Stimulated activated naive CD8-positive, alpha-beta T cell treated with anti-CD3 and anti-CD28 coated beads, Interleukin-15, amount 100 ng/mL, for 72 hours (primary cell): ENCODE measurements around the gene CHN2.

Experiments
- ATAC-seq: fragments of 150-1000 bp; cut with Tn5 transposase; 2 replicates; pipeline ENCODE4 v1.10.0; 2021; ENCODE audit warnings: mild to moderate bottlenecking, moderate library complexity
- DNase-seq, 2 donors: peaks; one replicate each; pipeline ENCODE4 v3.0.0; 2021 to 2022
- H3K27ac Mint-ChIP-seq, 2 donors: one replicate each; pipeline ENCODE4 v1.8.0; 2022; ENCODE audit warnings: mild to moderate bottlenecking in 2 of 2, mixed read lengths in 2 of 2, moderate library complexity in 2 of 2
- H3K27me3 Mint-ChIP-seq: one replicate; pipeline ENCODE4 v1.8.0; 2022; ENCODE audit warnings: mixed read lengths
- H3K4me1 Mint-ChIP-seq: one replicate; pipeline ENCODE4 v1.8.0; 2022; ENCODE audit warnings: mild to moderate bottlenecking, mixed read lengths
- H3K4me3 Mint-ChIP-seq, 2 donors: one replicate each; pipeline ENCODE4 v1.8.0; 2022; ENCODE audit warnings: mild to moderate bottlenecking in 2 of 2, mixed read lengths in 2 of 2, moderate library complexity in 1 of 2
- H3K9me3 Mint-ChIP-seq, 2 donors: one replicate each; pipeline ENCODE4 v1.8.0; 2022; ENCODE audit warnings: mixed read lengths in 2 of 2

CHN2 gene

DNA sequence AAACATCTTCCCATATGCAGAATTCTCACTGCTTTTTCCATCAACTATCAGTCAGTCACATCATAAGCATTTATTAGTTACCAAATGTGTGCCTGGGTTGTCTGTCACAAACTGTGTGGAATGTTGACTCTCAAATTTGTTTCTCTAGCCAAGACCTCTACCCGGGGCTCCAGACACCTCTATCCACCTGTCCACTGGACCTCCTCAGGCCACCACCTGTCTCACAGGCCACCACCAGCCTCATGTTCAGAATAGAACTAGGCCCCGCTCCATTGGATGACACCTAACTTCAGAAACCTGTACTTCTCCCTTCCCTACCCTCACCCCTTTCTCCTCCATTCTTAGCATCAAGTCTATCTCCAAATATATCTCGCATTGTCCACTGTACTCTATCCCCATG is 176.9 kb downstream of the CHN2 start:
- no peak overlapping the region for H3K4me3 Mint-ChIP-seq
- H3K27me3 Mint-ChIP-seq = no peaks in the 10 kb centered on the region
- H3K9me3 Mint-ChIP-seq = no peaks in the 10 kb centered on the region
- DNase-seq (no peak), ATAC-seq (peak; percentile 20)
- no peak overlapping the region for H3K27ac Mint-ChIP-seq
- H3K4me1 Mint-ChIP-seq = no peaks in the 10 kb centered on the region

DNA sequence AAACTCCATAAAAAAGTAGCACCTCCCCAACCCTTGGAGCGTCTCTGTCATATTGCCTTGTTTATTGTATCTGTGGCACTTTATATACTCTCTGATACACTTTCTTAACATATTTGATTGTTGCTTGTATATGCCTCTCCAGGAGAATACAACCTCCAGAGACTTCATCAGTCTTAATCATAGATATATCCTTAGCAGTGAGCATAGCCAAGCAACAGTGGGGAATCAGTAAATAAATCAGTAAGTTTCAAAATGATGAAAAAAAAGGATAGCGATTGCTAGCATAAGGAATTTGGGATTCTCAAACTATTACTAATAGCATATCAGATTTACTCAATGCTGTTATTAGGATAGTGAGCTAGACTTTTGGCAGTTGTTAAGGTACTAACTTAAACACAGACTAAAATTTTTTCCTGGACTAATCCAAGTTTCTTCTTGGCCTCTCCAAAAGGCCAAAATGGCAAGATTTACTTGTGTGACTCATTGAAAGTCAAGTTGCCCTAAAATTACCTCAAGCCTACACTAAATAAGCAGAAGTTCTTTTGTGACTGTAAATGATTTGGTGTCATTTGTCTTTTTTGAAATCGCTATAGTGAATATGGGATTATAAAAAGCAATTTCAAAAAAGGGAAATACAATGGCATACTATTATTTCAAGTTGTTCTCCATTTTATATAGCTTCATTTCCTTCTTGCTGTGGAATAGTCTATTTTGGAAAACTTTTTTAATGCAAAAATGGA is 177.9 kb downstream of the CHN2 start:
- Mint-ChIP-seq H3K4me3 (no peak overlapping the region), H3K4me1 (no peaks in the 10 kb centered on the region), H3K9me3 (no peaks in the 10 kb centered on the region), H3K27ac (no peak overlapping the region), H3K27me3 (no peaks in the 10 kb centered on the region)
- DNase-seq (no peak), ATAC-seq (no peak)

DNA sequence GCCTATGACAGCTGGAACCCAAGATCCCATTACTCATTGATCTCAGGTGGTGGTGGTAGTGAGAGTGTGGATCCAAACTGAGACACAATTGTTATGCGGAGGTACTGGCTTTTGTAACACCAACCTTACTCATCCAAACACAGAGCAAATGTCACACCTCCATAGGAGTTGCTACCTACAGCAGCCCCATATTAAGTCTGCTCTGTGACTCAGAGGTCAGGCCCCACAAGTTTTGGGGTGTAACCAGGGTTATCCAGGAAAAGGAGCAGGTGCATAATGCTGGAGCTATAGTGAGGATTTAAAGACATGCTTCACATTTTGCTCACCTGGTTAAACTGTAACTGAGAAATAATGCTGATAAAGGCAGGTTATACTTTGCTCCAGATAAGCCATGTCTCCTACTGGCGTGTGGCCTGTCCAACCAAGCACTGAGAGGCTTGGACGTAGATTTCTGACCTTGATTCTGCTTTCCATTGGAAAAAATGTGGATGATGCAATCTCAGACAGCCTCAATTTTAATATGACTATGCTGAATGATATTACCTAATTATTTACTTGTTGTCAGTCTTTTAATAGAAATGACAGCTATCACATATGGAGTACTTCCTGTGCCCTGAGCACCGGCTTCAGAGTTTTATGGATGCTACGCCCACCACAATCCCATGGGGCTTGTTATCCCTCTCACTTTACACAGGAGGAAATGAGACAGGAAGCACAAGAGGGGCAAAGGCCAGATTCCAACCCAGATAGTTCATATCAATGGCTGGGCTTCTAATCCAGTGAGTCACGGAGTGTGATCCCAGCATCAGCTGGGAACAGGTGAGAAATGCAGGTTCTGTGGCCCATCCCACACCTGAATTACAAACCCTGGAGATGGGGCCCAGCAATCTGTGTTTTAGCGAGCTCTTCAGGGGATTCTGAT is 181.3 kb downstream of the CHN2 start:
- H3K4me1 Mint-ChIP-seq = no peaks in the 10 kb centered on the region
- no peak for ATAC-seq
- no peak for DNase-seq
- H3K27ac Mint-ChIP-seq = peak overlapping the region in 1 of 2 donors; percentile 30
- H3K9me3 Mint-ChIP-seq = no peaks in the 10 kb centered on the region
- no peaks in the 10 kb centered on the region for H3K27me3 Mint-ChIP-seq
- no peak overlapping the region for H3K4me3 Mint-ChIP-seq

DNA sequence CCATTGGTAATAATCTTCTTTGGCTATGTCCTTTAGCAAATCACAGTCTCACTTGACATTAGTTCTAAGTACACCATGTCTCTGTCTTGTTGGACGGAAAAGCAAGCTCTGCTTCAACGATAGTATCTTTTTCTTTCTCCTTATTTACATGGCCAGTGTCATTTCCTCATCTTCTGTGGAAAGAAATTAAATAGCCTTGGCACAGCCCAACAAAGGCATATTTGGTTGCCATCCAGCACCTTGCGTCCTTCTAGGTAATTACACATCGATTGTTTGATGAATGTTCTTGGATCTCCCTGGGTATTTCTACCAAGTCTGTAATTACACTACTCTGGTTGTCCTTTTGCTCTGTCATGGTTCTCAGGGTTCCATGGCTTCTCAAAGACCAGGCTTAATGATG is 183.1 kb downstream of the CHN2 start:
- H3K4me1 Mint-ChIP-seq = no peaks in the 10 kb centered on the region
- no peak overlapping the region for H3K4me3 Mint-ChIP-seq
- no peaks in the 10 kb centered on the region for H3K27me3 Mint-ChIP-seq
- DNase-seq (no peak), ATAC-seq (no peak)
- no peak overlapping the region for H3K27ac Mint-ChIP-seq
- no peaks in the 10 kb centered on the region for H3K9me3 Mint-ChIP-seq

DNA sequence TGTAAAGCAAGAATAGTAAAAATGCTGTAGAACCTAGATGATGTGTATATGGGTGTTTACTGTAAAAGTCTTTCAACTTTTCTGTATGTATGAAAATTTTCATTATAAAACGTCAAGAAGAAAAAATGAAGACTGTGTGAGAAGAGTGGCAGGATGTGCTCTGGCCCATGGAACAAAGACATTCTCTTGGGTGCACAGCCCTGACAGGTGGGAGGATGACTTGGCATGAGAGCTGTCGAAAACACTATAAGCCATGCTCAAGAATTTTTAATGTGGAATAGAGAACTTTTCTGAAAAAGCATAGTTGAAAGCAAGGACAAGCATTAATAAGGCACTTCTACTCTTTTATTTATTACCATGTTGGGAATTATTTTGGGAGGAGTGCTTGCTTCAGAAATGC is 185.0 kb downstream of the CHN2 start:
- Mint-ChIP-seq H3K9me3 (no peaks in the 10 kb centered on the region), H3K27me3 (no peaks in the 10 kb centered on the region), H3K4me1 (no peaks in the 10 kb centered on the region), H3K27ac (no peak overlapping the region), H3K4me3 (no peak overlapping the region)
- DNase-seq (no peak), ATAC-seq (no peak)

- Mint-ChIP-seq H3K27me3 (no peaks in the 10 kb centered on the region), H3K4me3 (no peak overlapping the region), H3K27ac (no peak overlapping the region), H3K4me1 (no peaks in the 10 kb centered on the region), H3K9me3 (no peaks in the 10 kb centered on the region)
- ATAC-seq (no peak), DNase-seq (no peak)
Measured at GRCh38 chr7:29381206-29382094, 186.9 kb downstream of the CHN2 start.

DNA sequence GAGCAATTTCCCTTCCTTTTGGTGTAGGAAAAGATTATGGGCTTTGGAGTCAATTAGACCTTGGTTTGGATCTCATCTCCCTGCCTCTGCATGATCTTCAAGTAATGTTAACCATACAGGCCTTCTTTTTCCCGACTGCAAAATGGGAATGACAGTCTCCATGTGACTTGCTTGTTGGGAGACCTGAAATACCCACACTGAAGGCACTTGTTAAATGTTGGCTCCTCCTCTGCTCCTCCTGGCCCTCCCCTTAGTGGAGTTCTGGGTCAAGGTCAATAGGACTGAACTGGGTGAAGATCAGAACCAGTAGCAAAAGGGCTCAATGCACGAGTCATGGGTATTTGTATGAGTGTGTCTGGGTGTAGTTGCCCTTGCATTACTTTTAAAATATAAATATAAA is 189.7 kb downstream of the CHN2 start:
- ATAC-seq (no peak), DNase-seq (no peak)
- Mint-ChIP-seq H3K27me3 (no peaks in the 10 kb centered on the region), H3K4me1 (no peaks in the 10 kb centered on the region), H3K9me3 (no peaks in the 10 kb centered on the region), H3K4me3 (no peak overlapping the region), H3K27ac (no peak overlapping the region)

DNA sequence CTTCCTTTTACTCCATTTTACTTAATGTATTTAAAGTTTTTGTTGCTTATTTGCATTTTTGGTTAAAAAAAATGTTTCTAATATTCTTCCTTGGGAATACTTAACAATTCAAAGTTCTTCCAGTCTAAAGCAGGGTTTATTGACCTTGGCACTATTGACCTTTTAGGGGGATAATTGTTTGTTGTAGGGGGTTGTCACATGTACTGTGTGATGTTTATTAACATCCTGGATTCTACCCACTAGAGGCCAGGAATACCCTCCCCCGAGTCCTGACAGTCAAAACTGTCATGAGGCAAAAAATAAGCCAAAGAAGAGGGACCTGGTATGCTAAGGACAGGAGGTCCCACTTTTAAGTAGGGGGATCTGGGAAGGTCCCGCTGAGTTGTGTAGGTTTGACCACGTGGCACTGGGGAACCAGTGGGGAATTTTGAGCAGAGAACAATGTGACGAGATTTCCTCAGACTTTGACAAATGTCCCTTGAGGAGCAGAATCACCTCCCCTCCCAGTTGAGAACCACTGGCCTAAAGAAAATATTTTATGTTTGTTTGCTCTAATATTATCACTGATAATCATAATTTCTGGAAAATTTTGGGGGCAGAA is 190.7 kb downstream of the CHN2 start:
- no peak for DNase-seq
- ATAC-seq = no peak
- Mint-ChIP-seq H3K27me3 (no peaks in the 10 kb centered on the region), H3K4me3 (no peak overlapping the region), H3K9me3 (no peaks in the 10 kb centered on the region), H3K4me1 (no peaks in the 10 kb centered on the region), H3K27ac (no peak overlapping the region)

DNA sequence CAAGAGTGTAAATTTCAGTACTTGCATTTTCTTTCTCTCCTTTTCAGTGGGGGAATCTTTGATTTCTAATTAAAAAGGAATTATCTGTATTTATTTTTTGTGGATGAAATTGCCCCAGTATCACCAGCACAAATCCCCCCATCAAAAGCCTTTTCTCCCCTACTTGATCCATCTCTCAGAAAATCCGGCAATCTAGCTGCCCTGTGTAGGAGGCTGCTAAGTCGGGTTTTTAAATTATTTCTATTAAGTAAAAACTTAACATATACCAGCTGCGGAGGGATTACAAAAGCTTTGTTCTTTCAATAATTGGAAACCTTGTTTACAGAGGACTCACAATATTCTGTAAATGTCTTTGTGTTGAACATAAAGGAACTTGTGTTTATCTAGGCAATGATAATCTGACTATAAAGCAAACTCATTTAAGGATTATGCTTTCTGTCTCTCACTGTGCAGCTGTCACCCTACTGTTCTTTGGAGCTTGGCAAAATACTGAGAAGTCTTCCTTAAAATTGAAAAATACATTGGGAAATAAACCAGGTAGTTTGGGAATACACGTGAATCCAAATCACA is 191.7 kb downstream of the CHN2 start:
- ATAC-seq (no peak), DNase-seq (no peak)
- Mint-ChIP-seq H3K27me3 (no peaks in the 10 kb centered on the region), H3K9me3 (no peaks in the 10 kb centered on the region), H3K4me3 (no peak overlapping the region), H3K4me1 (no peaks in the 10 kb centered on the region), H3K27ac (no peak overlapping the region)

GRCh38 chr7:29391262-29391661 is 196.7 kb downstream of the CHN2 start:
- Mint-ChIP-seq H3K27ac (no peak overlapping the region), H3K4me3 (no peak overlapping the region), H3K9me3 (no peaks in the 10 kb centered on the region)

GRCh38 chr7:29394321-29394720 is 199.7 kb downstream of the CHN2 start:
- ATAC-seq = no peak
- H3K4me1 Mint-ChIP-seq = peaks cover 4% of the 10 kb centered on the region

More at GRCh38 chr7:29391262-29391661, 196.7 kb downstream of the CHN2 start:
- no peak for ATAC-seq
- Mint-ChIP-seq H3K4me1 (no peaks in the 10 kb centered on the region), H3K27me3 (no peaks in the 10 kb centered on the region)
- no peak for DNase-seq

DNA sequence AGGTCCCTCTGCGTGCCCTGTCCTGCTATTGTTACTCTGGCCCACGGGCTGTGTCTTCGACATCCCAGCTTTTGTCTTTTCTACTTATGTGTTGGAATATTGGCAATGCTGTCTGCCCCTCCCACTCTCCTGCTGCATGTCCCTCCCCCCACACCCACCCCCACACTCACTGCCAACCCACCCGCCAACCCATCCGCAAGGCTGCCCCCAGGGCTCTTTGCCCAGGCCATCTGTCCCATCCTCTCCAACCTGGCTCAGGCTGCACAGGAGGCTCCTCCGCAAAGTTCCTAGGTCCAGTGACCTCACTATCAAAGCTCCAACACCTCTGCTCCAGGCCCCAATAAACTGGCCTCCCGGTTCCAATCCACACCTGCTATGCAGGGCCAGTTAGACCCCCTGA is 202.0 kb downstream of the CHN2 start:
- Mint-ChIP-seq H3K4me3 (no peak overlapping the region), H3K9me3 (no peaks in the 10 kb centered on the region)
- no peak for DNase-seq

More at GRCh38 chr7:29394321-29394720, 199.7 kb downstream of the CHN2 start:
- peaks cover 8% of the 10 kb centered on the region for H3K27me3 Mint-ChIP-seq
- H3K4me3 Mint-ChIP-seq = no peak overlapping the region
- no peaks in the 10 kb centered on the region for H3K9me3 Mint-ChIP-seq
- H3K27ac Mint-ChIP-seq = no peak overlapping the region
- DNase-seq = no peak

GRCh38 chr7:29397398-29397797 is 202.8 kb downstream of the CHN2 start:
- H3K27me3 Mint-ChIP-seq = peaks cover 8% of the 10 kb centered on the region

More for the DNA sequence above, 202.0 kb downstream of the CHN2 start:
- no peak for ATAC-seq
- Mint-ChIP-seq H3K4me1 (peaks cover 4% of the 10 kb centered on the region), H3K27ac (no peak overlapping the region), H3K27me3 (peaks cover 8% of the 10 kb centered on the region)

DNA sequence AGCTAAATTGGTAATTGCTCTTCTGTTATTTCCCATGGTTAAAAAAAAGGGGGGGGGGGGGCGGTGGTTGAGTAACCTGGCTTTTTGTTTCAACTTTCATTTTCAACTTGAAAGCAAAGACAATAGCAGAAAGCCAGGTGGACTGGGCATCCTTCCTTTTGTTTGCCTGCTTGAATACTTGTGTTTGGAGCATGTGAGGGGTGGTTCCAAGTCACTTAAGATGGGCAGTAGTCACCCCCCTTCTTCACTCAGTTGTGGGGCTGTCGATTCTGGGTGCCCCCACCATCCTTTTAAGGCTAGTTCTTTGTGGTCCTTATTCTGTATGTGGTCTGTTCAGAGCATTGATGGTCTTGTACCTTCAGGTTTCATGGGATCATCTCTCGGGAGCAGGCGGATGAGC is 203.4 kb downstream of the CHN2 start:
- Mint-ChIP-seq H3K9me3 (no peaks in the 10 kb centered on the region), H3K4me3 (no peak overlapping the region), H3K27ac (peak overlapping the region in 1 of 2 donors; percentile 61), H3K27me3 (peaks cover 8% of the 10 kb centered on the region), H3K4me1 (peaks cover 4% of the 10 kb centered on the region)
- ATAC-seq (no peak), DNase-seq (no peak)

More at GRCh38 chr7:29397398-29397797, 202.8 kb downstream of the CHN2 start:
- no peaks in the 10 kb centered on the region for H3K9me3 Mint-ChIP-seq
- no peak overlapping the region for H3K4me3 Mint-ChIP-seq
- H3K27ac Mint-ChIP-seq = no peak overlapping the region
- H3K4me1 Mint-ChIP-seq = peaks cover 4% of the 10 kb centered on the region
- no peak for DNase-seq
- ATAC-seq = no peak

DNA sequence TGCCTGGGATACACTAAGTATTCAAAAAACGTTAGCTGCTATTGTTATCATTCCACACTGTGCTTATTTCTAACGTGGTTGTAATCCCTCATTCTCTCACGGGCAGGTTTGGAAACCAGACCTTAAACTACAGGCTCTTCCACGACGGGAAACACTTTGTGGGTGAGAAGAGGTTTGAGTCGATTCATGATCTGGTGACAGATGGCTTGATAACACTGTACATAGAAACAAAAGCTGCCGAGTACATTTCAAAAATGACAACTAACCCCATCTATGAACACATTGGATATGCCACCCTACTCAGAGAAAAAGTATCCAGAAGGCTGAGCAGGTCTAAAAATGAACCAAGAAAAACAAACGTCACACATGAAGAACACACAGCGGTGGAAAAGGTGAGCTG is 205.9 kb downstream of the CHN2 start:
- no peak for ATAC-seq

More for the DNA sequence above, 205.9 kb downstream of the CHN2 start:
- no peak overlapping the region for H3K4me3 Mint-ChIP-seq
- no peak for DNase-seq
- peaks cover 8% of the 10 kb centered on the region for H3K27me3 Mint-ChIP-seq
- no peaks in the 10 kb centered on the region for H3K9me3 Mint-ChIP-seq
- H3K4me1 Mint-ChIP-seq = peaks cover 4% of the 10 kb centered on the region
- no peak overlapping the region for H3K27ac Mint-ChIP-seq
